ENCODE results near the gene NACAD.
"Not testable (repeated sequence)": the region's sequence is repeated elsewhere in the genome, so short reads cannot be mapped to it uniquely, and the experiment has no call there.

Gene NACAD

DNA sequence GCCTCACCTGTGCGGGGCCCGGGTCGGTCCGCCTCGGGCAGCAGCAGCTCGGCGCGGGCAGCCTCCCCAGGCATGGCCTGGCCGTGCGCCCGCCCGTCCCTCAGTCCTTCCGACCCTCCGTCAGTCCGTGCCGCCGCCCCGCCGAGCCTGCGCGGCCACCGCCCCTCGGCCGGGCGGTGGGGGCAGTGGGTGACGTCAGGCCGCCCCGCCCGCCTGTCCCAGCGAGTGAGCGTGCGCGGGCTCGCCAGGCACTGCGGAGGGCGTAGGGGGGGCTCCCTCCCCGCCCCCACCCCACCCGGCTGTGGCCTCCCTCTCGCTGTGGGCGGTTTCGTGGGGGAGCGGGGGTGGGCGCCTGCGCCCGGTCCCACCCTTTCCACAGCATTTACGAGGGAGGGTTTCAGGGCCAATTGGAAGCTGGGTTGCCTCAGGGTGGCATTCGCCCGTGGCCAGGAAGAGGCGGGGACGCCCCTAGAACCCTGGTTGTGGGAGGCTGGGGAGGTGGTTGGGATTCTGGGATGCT lies at the start of gene NACAD:
Gene NACAD (minus strand): TSS at position 149 of the 520 bp plus-strand sequence. CDS start 75 bp downstream, at position 74.
- no peak for DNase-seq

GRCh38 chr7:45136106-45137060 lies 47.6 kb upstream of the NACAD start:
- DNase-seq = peak; percentile 34

DNA sequence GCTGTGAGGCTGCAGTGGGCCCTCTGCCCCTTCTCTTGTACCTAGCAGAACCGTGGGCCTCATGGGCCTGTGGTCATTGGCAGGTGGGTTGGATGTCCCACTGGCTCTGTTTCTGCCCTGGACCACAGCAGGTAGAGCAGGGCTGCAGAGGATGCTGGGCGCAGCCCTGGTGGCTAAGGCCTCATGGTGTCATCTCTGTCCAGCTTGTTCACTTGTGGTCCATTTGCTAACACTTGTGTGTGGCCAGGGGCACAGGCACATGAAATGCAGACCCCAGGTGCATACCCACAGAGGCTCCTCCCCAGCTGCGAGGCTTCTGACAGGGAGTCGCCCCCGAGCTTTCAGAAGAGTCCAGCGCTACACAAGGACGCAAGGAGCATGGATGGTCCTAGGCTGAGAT lies 45.1 kb upstream of the NACAD start:
- DNase-seq = no peak

DNA sequence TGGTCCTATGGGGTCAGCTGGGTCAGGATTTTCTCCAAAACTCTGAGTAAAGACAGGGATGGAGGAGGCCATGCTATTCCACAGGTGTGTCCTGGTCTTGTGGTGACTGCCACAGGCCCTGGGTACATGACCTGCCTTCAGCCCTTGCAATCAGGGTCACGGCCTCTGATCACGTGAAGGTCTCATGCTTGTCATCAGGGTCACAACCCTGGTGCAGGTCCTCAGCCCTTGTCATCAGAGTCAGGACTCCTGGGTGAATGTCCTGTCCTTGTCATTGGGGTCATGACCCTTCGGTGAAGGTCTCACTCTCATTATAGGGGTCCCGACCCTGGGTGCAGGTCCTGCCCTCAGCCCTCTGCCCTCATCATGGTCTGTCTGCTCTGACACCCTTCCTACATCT lies 44.6 kb upstream of the NACAD start:
- DNase-seq = no peak

DNA sequence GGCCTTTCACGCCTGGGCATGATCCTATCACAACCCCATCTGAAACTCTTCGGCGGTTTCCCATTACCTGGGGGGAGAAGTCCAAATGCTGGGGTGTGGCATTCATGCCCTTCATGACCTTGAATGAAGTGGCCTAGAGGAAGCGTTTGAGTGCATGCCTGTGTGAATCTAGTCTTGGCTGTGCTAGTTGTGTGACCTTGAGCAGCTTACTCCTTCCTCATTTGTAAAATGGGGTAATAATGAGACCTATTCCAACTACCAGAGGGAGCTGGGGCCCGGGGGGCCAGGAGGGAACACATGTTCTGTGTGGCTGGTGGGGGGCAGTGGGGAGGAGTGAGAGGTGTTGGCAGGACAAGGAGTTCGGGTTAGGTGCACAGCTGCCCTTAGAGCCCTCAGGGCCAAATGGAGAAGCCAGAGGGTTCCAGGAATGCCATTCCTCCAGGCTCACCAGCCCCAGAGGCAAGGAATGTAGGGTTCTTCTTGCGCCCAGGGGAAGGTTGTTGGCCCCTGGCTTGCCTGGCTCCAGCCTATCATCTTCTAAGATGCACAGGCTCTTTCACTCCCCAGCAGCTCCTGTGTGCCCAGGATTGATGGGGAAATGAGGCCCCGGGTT lies 44.0 kb upstream of the NACAD start:
- no peak for DNase-seq

GRCh38 chr7:45131891-45132290 lies 43.1 kb upstream of the NACAD start:
- DNase-seq = no peak

DNA sequence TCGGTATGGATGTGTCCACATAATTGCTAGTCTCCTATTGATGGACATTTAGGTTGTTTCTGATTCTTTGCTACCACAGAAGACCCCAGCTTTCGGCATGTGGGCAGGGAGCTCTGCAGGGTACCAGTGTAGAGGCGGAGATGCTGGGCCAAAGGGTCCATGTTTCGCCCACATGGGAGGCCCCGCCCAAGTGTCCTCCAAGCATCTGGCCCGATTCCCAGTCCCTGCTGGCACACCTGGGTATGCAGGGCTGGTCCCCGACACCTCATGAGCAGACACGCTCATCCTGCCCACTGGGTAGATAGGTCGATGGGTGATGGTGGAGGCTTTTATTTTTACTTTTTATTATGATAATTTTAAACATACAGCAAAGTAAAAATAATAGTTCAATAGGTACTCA lies 42.1 kb upstream of the NACAD start:
- DNase-seq = no peak

GRCh38 chr7:45129906-45130305 lies 41.1 kb upstream of the NACAD start:
- DNase-seq = no peak

DNA sequence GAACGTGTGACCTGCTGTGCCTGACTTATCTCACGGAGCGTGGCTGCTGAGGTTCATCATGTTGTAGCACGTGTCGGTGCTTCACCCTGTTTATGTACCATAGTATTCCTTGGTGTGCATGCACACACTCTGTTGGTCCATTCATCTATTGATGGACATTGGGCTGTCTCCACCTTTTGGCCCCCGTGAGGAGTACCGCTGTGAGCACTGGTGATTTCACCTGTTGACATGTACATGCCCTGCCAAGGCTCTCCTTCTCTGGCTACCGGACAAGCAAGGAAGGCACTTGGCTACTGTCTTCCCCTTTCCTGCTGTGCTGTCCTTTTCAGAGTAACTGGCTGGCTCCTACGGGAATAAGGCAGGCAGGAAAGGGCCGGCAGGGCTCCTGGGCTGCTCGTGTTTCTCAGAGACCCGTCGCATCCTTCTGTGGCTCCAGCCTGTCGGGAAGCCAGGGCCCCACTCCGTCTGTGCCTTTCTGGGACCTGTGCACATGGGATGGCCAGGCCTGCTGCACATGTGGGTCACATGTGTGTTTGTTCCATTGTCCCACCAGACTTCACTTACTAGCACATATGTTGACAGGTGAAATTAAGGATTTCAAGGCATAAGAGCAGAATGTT lies 40.5 kb upstream of the NACAD start:
- no peak for DNase-seq

DNA sequence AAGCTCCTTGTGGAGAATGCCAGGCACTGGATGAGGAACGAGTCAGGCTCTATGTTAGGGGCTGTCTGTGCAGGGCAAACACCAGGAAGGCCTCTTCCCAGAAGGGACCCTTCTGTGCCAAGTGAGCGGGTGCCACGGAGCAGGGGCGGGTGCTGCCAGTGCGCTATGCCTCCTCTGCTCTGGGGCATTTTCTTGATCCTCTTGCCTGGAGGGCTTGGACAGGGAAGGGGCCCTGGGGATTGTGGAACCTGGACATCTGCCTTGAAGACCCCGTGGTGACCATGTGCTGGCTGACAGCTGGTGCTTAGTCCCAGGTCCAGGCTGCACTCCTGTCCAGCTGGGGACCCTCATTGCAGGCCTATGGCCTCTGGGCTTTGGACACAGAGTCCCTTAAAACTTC lies 38.2 kb upstream of the NACAD start:
- no peak for DNase-seq

DNA sequence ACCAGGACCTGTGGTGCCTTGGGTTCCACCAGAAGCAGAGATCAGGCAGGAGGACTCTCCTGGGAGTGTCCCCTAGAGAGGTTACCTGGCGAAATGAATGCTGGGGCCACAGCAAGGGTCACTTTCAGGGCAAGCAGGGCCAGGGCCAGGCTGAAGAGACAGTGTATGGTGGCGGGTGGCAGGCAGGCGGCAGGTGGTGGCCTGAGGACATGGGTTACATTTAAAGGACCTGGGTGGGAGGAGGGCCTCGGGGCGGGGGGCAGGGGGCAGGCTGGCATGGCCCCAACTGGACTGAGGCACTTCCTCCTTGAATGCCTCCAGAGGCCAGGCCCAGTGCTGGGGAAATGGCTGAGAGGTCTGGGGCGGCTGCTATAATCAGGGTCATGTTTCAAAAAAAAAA lies 37.4 kb upstream of the NACAD start:
- no peak for DNase-seq

GRCh38 chr7:45125193-45125904 lies 36.6 kb upstream of the NACAD start:
- DNase-seq = no peak

- DNase-seq = no peak
Measured at GRCh38 chr7:45123913-45124710, 35.3 kb upstream of the NACAD start.

DNA sequence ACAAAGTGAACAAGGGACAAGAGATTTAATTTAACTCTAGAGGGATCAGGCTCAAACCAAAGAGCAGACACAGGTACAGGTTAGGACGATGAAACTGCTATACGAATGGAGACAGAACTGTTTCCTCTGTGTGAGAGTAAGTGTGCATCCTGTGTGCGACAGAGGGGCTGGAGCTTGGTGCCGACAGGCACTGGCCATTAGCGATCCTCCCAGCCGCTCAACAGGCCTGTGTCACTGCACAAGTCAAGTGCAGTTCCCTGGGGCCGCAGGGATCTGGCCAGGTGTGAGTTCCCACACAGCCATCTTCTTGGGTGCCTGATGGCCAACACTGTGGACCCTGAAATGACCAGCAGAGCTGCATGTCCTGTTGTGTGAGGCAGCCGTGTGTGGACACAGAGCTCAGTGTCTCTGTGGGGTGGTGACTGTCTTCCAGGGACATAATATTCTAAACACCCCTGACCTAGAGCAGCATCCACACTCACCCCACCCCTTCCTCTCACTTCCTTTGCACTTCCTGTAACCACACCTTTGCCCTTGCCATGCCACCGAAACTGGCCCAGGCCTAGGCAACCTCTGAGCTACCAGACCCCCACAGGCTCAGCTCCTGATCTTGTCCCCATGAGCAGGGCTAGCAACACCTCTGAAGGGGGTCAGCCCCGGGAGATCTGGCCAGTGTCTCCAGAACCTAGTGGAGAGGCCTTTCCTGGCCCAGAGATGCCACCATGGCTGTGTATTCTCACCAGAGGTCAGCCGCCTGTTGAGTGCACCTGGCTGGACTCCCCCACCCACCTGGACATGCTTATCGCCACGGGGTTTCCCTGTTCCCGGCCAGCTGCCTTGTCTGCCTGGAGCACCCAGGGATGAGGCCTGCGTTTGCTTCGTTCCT lies 34.4 kb upstream of the NACAD start:
- DNase-seq = no peak

- DNase-seq = no peak
Measured at GRCh38 chr7:45119550-45119949, 30.8 kb upstream of the NACAD start.

DNA sequence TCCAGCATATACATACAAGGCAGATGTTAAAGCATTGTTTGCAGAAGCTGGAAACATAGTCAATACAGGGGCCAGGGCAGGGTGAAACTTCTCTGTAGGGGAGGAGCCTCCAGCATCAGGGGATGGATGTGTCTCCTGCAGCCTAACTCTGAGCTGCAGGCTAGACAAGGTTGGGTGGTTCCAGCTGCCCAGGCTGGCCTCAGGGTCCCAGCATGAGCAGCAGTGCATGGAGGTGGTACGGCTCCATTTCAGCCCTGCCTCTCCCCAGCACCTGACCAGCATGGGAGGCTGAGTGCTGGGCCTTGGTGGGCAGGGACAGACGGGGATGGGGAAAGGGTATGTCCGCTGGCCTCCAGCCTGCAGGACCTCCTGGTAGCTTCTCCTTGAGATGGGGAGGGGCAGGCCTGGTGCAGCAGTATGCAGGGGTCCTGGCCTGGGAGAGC lies 30.1 kb upstream of the NACAD start:
- DNase-seq = no peak

DNA sequence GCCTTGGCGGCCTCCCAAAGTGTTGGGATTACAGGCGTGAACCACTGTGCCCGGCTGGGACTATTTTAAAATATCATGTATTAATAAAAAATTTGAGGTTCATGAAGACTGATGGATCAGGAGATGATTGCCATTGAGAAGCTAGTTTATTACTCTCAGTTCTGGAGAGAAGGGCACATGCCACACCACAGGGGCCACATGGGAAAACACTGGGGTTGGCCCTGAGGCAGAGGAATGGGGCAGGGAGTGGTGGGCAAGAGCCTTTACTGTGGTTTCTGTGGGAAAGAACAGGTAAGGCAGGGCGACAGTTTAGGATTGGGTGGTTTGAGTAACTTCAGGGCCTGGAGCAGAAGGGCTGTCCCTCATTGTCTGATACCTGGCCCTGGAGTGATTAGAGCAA lies 29.5 kb upstream of the NACAD start:
- no peak for DNase-seq

- no peak for DNase-seq
Measured at GRCh38 chr7:45117582-45117981, 28.8 kb upstream of the NACAD start.

- no peak for DNase-seq
Measured at GRCh38 chr7:45116048-45116447, 27.3 kb upstream of the NACAD start.

- DNase-seq = no peak
Measured at GRCh38 chr7:45114926-45115325, 26.2 kb upstream of the NACAD start.

DNA sequence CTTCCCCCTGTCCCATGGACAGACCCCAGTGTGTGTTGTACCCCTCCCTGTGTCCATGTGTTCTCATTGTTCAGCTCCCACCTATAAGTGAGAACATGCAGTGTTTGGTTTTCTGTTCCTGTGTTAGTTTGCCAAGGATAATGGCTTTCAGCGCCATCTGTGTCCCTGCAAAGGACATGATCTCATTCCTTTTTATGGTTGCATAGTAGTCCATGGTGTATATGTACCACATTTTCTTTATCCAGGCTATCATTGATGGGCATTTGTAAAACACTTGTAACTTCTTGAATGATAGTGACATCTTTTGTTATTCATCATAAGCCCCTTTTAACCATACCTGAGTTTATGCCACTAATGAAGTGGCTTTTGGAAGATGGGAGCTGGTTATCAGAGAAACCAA lies 25.5 kb upstream of the NACAD start:
- DNase-seq = not testable (repeated sequence)

Measured in SIG-M5 (cell line).